ENCODE results near the gene UBE2I.

The UBE2I gene

DNA sequence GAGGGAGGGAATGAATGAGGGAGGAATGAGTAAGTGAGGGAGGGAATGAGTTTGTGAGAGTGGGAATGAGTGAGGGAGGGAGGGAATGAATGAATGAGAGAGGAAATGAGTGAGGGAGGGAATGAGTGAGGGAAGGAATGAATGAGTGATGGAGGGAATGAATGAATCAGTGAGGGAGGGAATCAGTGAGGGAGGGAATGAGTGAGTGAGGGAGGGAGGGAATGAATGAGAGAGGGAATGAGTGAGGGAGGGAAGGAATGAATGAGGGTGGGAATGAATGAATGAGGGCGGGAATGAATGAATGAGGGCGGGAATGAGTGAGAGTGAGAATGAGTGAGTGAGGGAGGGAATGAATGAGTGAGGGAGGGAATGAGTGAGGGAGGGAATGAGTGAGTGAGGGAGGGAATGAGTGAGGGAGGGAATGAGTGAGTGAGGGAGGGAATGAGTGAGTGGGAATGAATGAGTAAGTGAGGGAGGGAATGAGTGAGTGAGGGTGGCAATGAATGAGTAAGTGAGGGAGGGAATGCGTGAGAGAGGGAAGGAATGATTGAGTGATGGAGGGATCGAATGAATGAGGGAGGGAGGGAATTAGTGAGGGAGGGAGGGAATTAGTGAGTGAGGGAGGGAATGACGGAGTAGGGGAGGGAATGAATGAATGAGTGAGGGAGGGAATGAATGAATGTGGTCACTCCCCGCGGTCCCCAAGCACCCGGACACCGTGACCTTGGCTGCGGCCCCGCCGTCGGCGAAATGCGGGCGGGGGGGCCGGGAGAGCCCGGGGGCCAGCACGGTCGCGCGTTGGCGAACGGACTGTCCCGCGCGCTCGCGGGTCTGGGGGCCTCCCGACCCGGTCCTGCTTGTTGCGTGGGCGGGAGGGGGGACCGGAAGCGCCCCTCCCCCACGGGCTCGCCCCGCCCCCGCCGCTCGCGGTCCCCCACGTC lies 1.1 kb upstream of the UBE2I start (continued):
- no peak for TF ChIP-seq ZNF394 (tag by site-specific recombination; IDR thresholded peaks at IDR 0.05; ENCODE audit: borderline replicate concordance)
- TF ChIP-seq KLF9 (tag by site-specific recombination; IDR thresholded peaks at IDR 0.05; ENCODE audit: low read depth) = no peak
- no peak for TF ChIP-seq ZNF423 (tag by site-specific recombination; IDR thresholded peaks at IDR 0.05)
- TF ChIP-seq ZNF629 (tag by site-specific recombination; IDR thresholded peaks at IDR 0.05) = no peak
- TF ChIP-seq, protein P1, sequence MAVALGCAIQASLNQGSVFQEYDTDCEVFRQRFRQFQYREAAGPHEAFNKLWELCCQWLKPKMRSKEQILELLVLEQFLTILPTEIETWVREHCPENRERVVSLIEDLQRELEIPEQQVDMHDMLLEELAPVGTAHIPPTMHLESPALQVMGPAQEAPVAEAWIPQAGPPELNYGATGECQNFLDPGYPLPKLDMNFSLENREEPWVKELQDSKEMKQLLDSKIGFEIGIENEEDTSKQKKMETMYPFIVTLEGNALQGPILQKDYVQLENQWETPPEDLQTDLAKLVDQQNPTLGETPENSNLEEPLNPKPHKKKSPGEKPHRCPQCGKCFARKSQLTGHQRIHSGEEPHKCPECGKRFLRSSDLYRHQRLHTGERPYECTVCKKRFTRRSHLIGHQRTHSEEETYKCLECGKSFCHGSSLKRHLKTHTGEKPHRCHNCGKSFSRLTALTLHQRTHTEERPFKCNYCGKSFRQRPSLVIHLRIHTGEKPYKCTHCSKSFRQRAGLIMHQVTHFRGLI (tag by site-specific recombination; IDR thresholded peaks at IDR 0.05) = no peak
- TF ChIP-seq ZFHX2 (tag by site-specific recombination; conservative IDR thresholded peaks at IDR 0.05) = no peak
- no peak for TF ChIP-seq ZNF76 (tag by site-specific recombination; IDR thresholded peaks at IDR 0.05; ENCODE audit: borderline replicate concordance, low read depth)
- no peak for TF ChIP-seq ZNF549 (tag by site-specific recombination; IDR thresholded peaks at IDR 0.05)
- no peak for TF ChIP-seq ZNF202 (tag by site-specific recombination; IDR thresholded peaks at IDR 0.05; ENCODE audit: borderline replicate concordance)
- no peak for TF ChIP-seq ZNF660 (tag by site-specific recombination; IDR thresholded peaks at IDR 0.05)
- no peak for TF ChIP-seq ZNF529 (tag by site-specific recombination; IDR thresholded peaks at IDR 0.05; ENCODE audit: insufficient replicate concordance)
- peak; percentile 18; the same call in 1 of the 2 replicates for TF ChIP-seq KLF7 (tag by site-specific recombination; IDR thresholded peaks at IDR 0.05; ENCODE audit: borderline replicate concordance)
- TF ChIP-seq, protein P2, sequence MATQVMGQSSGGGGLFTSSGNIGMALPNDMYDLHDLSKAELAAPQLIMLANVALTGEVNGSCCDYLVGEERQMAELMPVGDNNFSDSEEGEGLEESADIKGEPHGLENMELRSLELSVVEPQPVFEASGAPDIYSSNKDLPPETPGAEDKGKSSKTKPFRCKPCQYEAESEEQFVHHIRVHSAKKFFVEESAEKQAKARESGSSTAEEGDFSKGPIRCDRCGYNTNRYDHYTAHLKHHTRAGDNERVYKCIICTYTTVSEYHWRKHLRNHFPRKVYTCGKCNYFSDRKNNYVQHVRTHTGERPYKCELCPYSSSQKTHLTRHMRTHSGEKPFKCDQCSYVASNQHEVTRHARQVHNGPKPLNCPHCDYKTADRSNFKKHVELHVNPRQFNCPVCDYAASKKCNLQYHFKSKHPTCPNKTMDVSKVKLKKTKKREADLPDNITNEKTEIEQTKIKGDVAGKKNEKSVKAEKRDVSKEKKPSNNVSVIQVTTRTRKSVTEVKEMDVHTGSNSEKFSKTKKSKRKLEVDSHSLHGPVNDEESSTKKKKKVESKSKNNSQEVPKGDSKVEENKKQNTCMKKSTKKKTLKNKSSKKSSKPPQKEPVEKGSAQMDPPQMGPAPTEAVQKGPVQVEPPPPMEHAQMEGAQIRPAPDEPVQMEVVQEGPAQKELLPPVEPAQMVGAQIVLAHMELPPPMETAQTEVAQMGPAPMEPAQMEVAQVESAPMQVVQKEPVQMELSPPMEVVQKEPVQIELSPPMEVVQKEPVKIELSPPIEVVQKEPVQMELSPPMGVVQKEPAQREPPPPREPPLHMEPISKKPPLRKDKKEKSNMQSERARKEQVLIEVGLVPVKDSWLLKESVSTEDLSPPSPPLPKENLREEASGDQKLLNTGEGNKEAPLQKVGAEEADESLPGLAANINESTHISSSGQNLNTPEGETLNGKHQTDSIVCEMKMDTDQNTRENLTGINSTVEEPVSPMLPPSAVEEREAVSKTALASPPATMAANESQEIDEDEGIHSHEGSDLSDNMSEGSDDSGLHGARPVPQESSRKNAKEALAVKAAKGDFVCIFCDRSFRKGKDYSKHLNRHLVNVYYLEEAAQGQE (tag by site-specific recombination; IDR thresholded peaks at IDR 0.05) = no peak
- no peak for TF ChIP-seq ZNF19 (tag by site-specific recombination; IDR thresholded peaks at IDR 0.05; ENCODE audit: low read depth)

DNA sequence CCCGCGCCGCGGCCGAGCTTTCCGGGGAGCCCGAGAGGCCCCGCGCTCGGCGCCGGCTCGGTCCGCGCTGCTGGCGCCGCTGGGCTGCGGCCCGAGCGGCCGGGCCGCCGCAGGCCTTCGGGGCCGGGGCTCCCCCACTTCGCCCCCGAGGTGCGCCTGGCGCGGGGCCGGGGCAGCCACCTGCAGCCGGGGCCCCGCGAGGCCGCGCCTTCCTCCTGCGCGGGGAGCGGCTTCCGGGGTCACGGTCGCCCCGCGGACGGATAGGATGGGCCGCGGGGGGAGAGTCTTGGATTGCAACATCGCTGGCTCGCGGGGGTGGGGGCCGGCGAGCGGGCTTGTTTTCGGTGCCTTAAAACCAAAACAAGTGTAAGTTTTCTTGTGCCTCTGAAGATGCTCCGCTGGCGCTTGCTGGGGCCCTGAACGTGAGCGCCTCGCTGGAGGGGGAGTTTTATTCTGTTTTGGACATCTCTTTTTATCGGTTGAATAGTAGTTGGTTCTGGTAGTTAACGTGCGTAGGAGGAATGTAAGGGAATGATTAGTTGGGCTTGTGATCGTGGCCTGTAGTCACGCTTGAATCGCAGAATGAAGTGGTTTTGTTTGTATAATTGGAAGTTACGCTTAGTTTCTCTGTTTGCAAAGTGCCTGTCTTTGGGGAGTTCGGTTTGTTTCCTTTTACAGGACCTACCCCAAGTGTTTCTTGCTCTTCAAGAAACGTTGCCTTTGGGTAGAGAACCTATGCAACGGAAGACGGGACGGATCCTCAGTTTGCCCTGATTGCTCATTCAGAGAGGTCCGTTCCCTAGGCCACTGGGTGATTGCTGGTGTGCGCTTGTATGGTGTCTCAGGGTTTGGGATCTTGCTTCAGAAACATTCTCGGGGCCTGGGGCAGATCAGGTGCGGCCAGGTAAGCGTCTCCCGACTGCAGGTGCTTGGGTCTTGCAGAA lies 724 bp downstream of the UBE2I start:
- ChIA-PET POLR2A (interaction anchor here (0.8 to 1.6 kb wide), 2 partner anchors 32 to 36 kb away, joined by 7 to 10 read pairs; no protein-coding TSS in a partner anchor), CTCF (no interaction called here)
- Histone ChIP-seq H3K9me3 (ENCODE audit: control insufficient read depth, insufficient read depth, low read depth, low read length) (no peaks in the 10 kb centered on the region), H3K4me1 (ENCODE audit: control insufficient read depth, insufficient read depth, low read length) (peaks cover 8% of the 10 kb centered on the region), H3K4me3 (ENCODE audit: low read depth, low read length) (peak overlapping the region; percentile 81), H3K27ac (ENCODE audit: extremely low read depth, low read depth, low read length) (peak overlapping the region; percentile 100), H3K36me3 (ENCODE audit: control insufficient read depth in 2 of 2, insufficient read depth in 1 of 2, low read length in 2 of 2) (peaks cover 0 to 42% of the 10 kb centered on the region in 2 experiments; a peak in 1 of 3 replicates)
- 0 out of 2 replicates have a peak, but pooled peaks have one; percentile 15 for TF ChIP-seq ZNF600 (tag by site-specific recombination; IDR thresholded peaks at IDR 0.05)
- TF ChIP-seq, protein P3, sequence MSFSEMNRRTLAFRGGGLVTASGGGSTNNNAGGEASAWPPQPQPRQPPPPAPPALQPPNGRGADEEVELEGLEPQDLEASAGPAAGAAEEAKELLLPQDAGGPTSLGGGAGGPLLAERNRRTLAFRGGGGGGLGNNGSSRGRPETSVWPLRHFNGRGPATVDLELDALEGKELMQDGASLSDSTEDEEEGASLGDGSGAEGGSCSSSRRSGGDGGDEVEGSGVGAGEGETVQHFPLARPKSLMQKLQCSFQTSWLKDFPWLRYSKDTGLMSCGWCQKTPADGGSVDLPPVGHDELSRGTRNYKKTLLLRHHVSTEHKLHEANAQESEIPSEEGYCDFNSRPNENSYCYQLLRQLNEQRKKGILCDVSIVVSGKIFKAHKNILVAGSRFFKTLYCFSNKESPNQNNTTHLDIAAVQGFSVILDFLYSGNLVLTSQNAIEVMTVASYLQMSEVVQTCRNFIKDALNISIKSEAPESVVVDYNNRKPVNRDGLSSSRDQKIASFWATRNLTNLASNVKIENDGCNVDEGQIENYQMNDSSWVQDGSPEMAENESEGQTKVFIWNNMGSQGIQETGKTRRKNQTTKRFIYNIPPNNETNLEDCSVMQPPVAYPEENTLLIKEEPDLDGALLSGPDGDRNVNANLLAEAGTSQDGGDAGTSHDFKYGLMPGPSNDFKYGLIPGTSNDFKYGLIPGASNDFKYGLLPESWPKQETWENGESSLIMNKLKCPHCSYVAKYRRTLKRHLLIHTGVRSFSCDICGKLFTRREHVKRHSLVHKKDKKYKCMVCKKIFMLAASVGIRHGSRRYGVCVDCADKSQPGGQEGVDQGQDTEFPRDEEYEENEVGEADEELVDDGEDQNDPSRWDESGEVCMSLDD (tag by site-specific recombination; IDR thresholded peaks at IDR 0.05) = no peak
- peak; percentile 76; the same call in 1 of the 2 replicates for TF ChIP-seq EGR2 (tag by site-specific recombination; IDR thresholded peaks at IDR 0.05; ENCODE audit: low read depth)
- TF ChIP-seq MZF1 (tag by site-specific recombination; IDR thresholded peaks at IDR 0.05; ENCODE audit: borderline replicate concordance) = no peak
- TF ChIP-seq, protein P4, sequence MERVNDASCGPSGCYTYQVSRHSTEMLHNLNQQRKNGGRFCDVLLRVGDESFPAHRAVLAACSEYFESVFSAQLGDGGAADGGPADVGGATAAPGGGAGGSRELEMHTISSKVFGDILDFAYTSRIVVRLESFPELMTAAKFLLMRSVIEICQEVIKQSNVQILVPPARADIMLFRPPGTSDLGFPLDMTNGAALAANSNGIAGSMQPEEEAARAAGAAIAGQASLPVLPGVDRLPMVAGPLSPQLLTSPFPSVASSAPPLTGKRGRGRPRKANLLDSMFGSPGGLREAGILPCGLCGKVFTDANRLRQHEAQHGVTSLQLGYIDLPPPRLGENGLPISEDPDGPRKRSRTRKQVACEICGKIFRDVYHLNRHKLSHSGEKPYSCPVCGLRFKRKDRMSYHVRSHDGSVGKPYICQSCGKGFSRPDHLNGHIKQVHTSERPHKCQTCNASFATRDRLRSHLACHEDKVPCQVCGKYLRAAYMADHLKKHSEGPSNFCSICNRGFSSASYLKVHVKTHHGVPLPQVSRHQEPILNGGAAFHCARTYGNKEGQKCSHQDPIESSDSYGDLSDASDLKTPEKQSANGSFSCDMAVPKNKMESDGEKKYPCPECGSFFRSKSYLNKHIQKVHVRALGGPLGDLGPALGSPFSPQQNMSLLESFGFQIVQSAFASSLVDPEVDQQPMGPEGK (tag by site-specific recombination; IDR thresholded peaks at IDR 0.05) = peak; percentile 49; the same call in 1 of the 2 replicates
- peak; percentile 66; the same call in 1 of the 2 replicates for TF ChIP-seq ZNF391 (tag by site-specific recombination; IDR thresholded peaks at IDR 0.05; ENCODE audit: borderline replicate concordance, low read depth)
- peak; percentile 75 for TF ChIP-seq ZFHX2 (tag by site-specific recombination; conservative IDR thresholded peaks at IDR 0.05)
- TF ChIP-seq, protein P5, sequence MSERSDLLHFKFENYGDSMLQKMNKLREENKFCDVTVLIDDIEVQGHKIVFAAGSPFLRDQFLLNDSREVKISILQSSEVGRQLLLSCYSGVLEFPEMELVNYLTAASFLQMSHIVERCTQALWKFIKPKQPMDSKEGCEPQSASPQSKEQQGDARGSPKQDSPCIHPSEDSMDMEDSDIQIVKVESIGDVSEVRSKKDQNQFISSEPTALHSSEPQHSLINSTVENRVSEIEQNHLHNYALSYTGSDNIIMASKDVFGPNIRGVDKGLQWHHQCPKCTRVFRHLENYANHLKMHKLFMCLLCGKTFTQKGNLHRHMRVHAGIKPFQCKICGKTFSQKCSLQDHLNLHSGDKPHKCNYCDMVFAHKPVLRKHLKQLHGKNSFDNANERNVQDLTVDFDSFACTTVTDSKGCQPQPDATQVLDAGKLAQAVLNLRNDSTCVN (tag by site-specific recombination; optimal IDR thresholded peaks at IDR 0.05) = peak; percentile 64

All from HEK293 (cell line).